ENCODE results near the gene TMEM63C.

The TMEM63C gene, protein sequence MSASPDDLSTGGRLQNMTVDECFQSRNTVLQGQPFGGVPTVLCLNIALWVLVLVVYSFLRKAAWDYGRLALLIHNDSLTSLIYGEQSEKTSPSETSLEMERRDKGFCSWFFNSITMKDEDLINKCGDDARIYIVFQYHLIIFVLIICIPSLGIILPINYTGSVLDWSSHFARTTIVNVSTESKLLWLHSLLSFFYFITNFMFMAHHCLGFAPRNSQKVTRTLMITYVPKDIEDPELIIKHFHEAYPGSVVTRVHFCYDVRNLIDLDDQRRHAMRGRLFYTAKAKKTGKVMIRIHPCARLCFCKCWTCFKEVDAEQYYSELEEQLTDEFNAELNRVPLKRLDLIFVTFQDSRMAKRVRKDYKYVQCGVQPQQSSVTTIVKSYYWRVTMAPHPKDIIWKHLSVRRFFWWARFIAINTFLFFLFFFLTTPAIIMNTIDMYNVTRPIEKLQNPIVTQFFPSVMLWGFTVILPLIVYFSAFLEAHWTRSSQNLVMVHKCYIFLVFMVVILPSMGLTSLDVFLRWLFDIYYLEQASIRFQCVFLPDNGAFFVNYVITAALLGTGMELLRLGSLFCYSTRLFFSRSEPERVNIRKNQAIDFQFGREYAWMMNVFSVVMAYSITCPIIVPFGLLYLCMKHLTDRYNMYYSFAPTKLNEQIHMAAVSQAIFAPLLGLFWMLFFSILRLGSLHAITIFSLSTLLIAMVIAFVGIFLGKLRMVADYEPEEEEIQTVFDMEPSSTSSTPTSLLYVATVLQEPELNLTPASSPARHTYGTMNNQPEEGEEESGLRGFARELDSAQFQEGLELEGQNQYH

GRCh38 chr14:77181603-77182437 lies at the start of gene TMEM63C:
Gene TMEM63C, plus strand, starts transcription at chr14:77181798. Its CDS starts 37,016 bp downstream, at chr14:77218814.
- peak; percentile 59 to 71 for DNase-seq

DNA sequence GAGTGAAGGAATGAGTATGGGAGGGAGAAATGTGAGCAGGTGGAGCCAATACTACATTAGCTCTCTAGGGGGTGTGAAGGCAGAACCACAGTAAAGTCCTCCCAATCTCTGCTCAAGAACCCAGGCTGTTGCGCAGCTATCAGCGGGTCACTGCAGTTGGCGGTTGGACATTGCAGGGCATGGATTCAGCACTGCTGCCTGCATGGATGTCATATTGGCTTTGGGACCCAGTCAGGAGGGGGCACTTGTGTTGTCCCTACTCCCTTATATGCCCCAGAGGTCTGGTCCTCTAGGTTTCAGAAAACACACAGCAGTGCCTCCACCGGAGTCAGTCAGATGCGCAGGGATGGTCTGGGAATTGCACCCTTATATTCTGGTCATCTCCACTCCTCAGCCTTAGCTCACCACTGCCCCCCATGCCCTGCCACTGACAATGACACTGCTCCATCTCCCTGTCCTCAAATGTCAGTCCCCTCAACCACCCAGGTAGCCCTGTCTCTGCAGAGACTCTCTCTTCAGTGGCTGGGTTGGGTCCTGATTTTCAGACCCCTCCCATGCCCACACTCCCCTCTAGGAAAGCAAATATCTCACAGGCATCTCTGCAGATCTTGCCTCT lies 49.6 kb upstream of the TMEM63C start:
- no peak for DNase-seq

- DNase-seq, result peak; percentile 59 to 66
Observed at GRCh38 chr14:77133720-77134338, 47.8 kb upstream of the TMEM63C start.

GRCh38 chr14:77139022-77139421 lies 42.6 kb upstream of the TMEM63C start:
- DNase-seq, result no peak

DNA sequence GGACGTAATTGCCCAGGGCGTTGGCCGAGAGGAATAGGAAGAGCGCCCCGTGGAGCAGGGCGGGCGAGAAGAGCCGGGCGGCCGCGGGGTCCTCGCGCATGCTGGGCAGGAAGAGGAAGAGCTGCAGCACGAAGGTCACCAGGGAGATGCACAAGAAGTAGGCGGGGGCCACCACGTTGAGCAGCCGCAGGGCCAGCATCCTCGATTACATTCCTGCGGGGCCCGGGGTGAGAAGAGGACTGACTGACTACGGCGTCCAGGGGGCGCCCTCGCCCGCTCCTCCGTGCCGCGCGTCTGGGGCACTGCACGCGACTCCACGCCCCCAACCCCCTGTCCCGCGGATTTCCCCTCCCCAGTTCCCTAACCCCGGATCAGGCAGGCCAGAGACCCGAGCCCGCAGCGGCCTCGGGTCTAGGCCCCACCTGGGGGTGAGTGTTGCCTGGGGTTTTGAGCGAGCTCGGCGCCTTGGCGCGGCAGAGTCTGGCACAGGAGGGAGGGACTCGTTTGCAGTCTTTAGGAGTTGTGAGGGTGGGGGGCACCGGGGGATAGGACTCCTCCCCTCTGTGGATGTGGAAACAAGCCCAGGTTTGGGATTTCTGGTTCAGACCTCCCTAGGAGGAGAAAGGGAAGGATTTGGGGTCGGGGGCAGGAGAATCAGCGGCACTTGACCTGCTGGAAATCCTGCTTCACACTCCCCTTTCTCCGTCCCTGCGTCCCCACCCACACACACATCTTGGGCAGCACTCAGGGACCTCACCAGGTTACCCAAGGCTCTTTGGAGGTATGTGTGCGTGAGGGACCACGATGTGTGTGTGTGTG lies 41.8 kb upstream of the TMEM63C start:
- peak; percentile 47 to 75 for DNase-seq

- no peak for DNase-seq
Observed at GRCh38 chr14:77140359-77141213, 41.0 kb upstream of the TMEM63C start.

DNA sequence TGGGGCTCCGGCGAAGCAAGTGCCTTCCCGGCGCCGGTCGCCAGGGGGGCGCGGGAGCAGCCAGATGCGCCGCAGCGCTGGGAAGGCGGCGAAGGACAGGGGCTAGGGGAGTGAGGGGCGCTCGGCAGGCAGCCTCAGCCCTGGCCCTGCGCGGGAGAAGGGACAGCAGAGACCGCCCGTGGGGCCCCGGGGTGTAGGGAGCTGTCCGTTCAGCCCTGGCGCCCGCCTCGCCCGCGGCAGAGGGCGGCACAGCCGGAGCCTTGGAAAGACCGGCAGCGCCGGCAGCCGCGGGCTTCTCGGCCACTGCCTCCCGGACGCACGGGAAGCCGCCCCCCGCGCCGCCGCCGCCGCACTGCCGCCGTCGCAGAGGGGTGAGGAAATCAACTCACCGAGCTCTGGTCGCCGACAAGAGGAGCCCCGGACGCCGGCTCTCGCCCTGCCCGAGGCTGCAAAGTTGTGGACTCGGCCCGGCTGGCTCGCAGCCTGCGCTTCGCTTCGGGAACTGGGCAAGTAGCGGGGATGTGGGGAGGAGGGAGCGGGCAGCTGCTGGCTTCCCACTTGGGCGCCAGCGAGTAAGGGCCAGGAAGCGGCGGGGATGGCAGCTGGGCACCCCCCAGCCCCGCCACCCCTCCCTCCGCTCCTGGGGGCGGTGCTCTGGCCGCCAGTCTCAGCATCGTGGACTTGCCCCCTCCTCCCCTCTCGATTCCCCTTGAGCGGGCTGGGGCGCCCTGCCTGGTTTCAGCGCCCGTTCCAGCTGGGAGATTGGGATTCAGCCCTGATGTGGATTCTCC lies 40.2 kb upstream of the TMEM63C start, which contains the start of gene ZDHHC22:
Gene ZDHHC22, minus strand, starts transcription at position 578 of the 791 bp plus-strand sequence. CDS start 2,053 bp downstream, outside the sequence.
- DNase-seq, result peak in 1 of 2 donors; percentile 44

DNA sequence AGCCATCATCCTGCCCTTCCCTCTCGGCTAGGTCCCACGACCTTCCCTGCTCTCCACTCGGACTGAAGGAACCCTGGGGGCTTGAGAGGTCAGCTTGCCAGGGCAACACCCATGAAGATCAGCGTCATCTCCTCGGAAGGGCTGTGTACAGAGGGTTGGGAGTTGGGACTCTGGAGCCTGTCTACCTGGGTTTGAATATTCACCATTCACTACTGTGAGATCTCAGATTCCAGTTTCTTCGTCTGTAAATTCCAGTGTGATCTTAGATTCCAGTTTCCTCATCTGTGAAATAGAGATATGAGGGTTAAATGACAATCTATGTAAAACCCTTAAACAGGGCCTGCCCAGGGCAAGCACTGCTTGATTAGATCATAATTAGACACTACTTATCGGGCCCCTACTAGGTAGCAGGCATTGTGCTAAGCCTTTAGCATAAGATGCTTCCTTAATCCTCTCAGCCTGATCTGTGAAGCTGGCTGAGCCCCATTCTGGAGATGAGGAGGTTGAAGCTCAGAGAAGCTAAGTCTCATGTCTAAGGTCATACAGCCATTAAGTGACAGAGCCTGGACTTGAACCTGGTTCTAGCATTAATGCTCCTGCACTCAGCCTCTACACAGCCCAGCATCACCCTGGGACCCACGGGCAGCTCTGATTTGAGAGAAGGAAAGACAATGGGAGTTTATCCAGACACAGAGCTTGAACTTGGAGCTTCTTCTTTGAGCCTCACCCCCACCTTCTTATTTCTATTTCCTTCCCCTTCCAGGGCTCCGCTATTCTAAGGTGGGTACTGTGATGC lies 39.4 kb upstream of the TMEM63C start:
- no peak for DNase-seq

DNA sequence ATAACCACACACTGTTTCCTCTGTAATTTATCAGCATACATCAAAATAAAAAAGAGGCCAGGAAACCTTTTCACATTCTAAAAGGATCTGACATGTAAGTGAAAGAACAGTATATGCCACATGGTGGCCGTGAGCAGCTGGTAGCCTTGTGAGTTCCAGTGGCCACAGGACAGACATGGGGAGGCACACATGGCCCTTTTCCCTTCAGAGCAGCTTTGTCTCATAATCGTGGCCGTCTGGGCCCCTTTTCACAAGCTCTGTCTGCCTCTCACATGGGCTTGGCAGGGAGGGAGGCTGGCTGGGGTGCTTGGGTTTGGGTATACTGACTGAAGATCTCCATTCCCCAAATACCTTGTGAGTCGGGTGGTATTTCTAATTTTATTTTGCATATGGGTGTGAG lies 38.5 kb upstream of the TMEM63C start:
- DNase-seq, result no peak

GRCh38 chr14:77144412-77145115 lies 37.0 kb upstream of the TMEM63C start:
- no peak for DNase-seq

GRCh38 chr14:77145975-77146740 lies 35.4 kb upstream of the TMEM63C start:
- DNase-seq, result no peak

- no peak for DNase-seq
Observed at GRCh38 chr14:77148510-77149231, 32.9 kb upstream of the TMEM63C start.

DNA sequence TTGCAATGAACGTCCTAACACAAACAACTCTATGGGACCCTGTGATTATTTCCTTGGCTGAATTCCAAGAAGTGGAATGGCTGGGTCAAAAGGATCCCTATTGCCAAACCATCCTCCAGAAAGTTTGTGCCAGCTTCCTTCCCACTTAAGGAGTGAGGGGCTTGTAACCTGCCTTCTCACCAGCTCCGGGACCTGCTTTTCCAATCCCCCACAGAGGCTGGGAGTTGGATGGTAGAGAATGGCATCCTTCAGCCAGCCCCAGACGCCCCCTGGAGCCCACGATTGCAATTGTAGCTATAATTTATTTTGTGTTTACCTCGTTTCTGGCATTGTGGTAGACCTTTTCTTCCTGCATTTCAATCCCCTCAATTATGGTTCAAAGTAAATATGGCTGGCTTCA lies 30.4 kb upstream of the TMEM63C start:
- DNase-seq, result peak in 1 of 2 donors; percentile 24

- no peak for DNase-seq
Observed at GRCh38 chr14:77151918-77152588, 29.5 kb upstream of the TMEM63C start.

DNA sequence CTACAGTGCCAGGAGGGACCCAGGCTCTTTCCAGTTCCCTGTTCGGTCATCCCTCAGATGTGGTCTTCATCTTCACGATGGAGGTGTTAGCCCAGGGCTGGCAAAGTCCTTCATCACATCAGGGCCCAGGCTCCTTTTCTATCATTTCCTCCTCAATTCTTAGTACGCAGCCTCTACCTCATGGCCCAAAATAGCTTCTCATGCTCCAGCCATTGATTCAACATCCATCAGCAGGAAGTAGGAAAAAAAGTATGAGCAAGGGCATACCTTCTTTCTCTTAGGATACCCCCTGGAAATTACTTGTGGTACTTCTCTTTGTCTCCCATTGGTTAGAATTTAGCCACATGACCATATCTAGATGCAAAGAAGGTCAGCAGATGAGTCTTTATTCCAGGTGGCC lies 27.8 kb upstream of the TMEM63C start:
- no peak for DNase-seq

GRCh38 chr14:77154421-77154820 lies 27.2 kb upstream of the TMEM63C start:
- no peak for DNase-seq

Measured in stimulated activated CD4-positive, alpha-beta T cell treated with anti-CD3 and anti-CD28 coated beads, Interleukin-2, amount 100 ng/mL, for 24 hours (primary cell).